ENCODE measurements around the gene PRR20C.
"Not testable (repeated sequence)": the region's sequence is repeated elsewhere in the genome, so short reads cannot be mapped to it uniquely, and the experiment has no call there.

Gene PRR20C

DNA sequence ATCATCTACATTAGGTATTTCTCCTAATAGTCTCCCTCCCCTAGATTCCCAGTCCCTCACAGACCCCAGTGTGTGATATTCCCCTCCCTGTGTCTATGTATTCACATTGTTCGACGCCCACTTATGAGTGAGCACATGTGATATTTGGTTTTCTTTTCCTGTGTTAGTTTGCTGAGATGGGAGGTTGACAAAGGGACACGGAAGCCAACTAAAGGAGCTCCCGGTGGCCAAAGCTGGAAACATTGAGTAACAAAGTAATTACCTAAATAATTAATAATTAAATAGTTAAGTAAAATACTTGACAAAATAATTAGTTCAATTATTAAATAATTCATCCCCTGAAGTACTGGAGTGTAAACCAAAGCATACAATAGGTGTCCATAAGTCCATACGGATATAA, 14.9 kb upstream of the PRR20C start:
- ATAC-seq = no peak
- TF ChIP-seq, protein P1, sequence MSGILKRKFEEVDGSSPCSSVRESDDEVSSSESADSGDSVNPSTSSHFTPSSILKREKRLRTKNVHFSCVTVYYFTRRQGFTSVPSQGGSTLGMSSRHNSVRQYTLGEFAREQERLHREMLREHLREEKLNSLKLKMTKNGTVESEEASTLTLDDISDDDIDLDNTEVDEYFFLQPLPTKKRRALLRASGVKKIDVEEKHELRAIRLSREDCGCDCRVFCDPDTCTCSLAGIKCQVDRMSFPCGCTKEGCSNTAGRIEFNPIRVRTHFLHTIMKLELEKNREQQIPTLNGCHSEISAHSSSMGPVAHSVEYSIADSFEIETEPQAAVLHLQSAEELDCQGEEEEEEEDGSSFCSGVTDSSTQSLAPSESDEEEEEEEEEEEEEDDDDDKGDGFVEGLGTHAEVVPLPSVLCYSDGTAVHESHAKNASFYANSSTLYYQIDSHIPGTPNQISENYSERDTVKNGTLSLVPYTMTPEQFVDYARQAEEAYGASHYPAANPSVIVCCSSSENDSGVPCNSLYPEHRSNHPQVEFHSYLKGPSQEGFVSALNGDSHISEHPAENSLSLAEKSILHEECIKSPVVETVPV (CRISPR knock-in tag; IDR thresholded peaks at IDR 0.05) = no peak

- not testable (repeated sequence) for ATAC-seq
Observed at GRCh38 chr13:57139781-57140180, 14.1 kb upstream of the PRR20C start.

DNA sequence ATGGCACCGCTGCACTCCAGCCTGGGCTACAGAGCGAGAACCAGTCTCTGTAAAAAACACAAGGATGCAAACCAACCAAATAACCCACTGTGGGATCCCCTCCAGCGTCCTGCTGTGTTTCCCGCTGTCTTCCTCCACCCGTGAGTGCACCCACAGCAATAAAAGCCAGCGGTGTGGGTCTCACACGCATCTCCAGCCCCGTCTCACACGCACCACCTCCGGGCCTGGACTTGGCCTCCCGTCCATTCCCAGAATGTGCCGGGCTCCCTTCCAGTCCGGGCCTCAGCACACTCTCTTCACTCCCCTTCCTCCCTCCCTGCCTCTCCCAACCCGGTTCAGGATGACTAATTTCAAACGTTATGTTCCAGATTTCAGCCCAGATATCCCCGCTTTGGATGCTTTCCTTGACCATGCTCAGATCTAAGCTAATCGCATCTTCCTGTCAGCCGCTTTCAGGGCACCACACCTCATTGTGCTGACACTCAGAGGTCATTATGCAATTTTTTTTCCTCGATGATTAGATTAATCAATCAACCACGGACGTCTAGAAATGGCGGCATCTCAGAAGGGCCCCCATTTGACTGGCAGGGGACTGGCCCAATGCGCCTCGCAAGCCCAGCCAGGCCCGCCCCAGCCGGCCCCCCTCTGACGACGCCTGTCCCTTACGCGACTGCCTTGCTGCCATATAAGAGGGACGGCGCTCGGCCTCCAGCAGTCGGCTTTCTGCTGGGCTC, 13.5 kb upstream of the PRR20C start, which contains the start of gene PRR20A:
Gene PRR20A, plus strand, starts transcription at position 684 of the 734 bp plus-strand sequence. CDS start 387 bp downstream, outside the sequence.
- ATAC-seq = not testable (repeated sequence)

DNA sequence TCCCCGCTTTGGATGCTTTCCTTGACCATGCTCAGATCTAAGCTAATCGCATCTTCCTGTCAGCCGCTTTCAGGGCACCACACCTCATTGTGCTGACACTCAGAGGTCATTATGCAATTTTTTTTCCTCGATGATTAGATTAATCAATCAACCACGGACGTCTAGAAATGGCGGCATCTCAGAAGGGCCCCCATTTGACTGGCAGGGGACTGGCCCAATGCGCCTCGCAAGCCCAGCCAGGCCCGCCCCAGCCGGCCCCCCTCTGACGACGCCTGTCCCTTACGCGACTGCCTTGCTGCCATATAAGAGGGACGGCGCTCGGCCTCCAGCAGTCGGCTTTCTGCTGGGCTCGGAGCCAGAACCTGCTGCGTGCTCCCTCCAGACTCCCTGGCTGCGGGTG, 6.7 kb upstream of the PRR20C start, which contains the start of gene PRR20B:
Gene PRR20B, plus strand, starts transcription at position 301 of the 400 bp plus-strand sequence. CDS start 387 bp downstream, outside the sequence.
- not testable (repeated sequence) for ATAC-seq

GRCh38 chr13:57148106-57148505, 5.8 kb upstream of the PRR20C start:
- ATAC-seq = not testable (repeated sequence)

DNA sequence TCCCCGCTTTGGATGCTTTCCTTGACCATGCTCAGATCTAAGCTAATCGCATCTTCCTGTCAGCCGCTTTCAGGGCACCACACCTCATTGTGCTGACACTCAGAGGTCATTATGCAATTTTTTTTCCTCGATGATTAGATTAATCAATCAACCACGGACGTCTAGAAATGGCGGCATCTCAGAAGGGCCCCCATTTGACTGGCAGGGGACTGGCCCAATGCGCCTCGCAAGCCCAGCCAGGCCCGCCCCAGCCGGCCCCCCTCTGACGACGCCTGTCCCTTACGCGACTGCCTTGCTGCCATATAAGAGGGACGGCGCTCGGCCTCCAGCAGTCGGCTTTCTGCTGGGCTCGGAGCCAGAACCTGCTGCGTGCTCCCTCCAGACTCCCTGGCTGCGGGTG, 6.5 kb downstream of the PRR20C start, which contains the start of gene PRR20D:
Gene PRR20D, plus strand, starts transcription at position 301 of the 400 bp plus-strand sequence. CDS start 387 bp downstream, outside the sequence.
- ATAC-seq = not testable (repeated sequence)

- ATAC-seq = not testable (repeated sequence)
Observed at GRCh38 chr13:57166897-57167296, 13.0 kb downstream of the PRR20C start, which contains the start of gene PRR20E. Gene PRR20E, plus strand, starts transcription at chr13:57167197. Its CDS starts 387 bp downstream, at chr13:57167584.

DNA sequence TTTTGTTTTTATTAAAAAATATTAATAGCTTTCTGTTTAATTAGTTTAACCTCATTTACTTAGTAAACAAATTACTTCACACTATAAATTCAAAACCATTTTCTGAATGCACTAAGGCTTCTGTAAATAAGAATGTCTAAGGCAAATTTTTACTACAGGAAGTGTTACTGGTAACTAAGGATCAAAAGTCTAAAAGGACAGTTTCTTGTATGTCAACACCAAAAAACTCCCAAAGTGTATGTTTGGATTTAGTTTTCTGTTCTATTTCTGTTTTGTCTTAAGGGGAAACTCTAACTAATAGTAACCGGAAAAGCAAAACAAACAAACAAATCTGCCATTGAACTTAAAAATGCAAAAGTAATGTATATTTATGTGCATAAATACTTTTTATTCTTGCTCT, 37.8 kb downstream of the PRR20C start:
- TF ChIP-seq TOX (CRISPR knock-in tag; IDR thresholded peaks at IDR 0.05; ENCODE audit: borderline replicate concordance) (no peak), PPARA (CRISPR knock-in tag; IDR thresholded peaks at IDR 0.05; ENCODE audit: borderline replicate concordance) (no peak), ZC3H10 (CRISPR knock-in tag; IDR thresholded peaks at IDR 0.05) (no peak), ISL1 (CRISPR knock-in tag; IDR thresholded peaks at IDR 0.05) (no peak), OSR1 (CRISPR knock-in tag; IDR thresholded peaks at IDR 0.05) (no peak), POU6F1 (CRISPR knock-in tag; IDR thresholded peaks at IDR 0.05; ENCODE audit: borderline replicate concordance, low read depth) (no peak), CSDC2 (CRISPR knock-in tag; IDR thresholded peaks at IDR 0.05) (no peak), ESRRG (CRISPR knock-in tag; IDR thresholded peaks at IDR 0.05) (no peak), ZNF70 (CRISPR knock-in tag; IDR thresholded peaks at IDR 0.05) (no peak), CREB5 (CRISPR knock-in tag; IDR thresholded peaks at IDR 0.05; ENCODE audit: low read depth) (no peak), PATZ1 (CRISPR knock-in tag; IDR thresholded peaks at IDR 0.05; ENCODE audit: borderline replicate concordance) (no peak), TCF4 (CRISPR knock-in tag; IDR thresholded peaks at IDR 0.05; ENCODE audit: borderline replicate concordance) (no peak), ZNF8 (CRISPR knock-in tag; IDR thresholded peaks at IDR 0.05) (no peak)
- TF ChIP-seq, protein P1 (CRISPR knock-in tag; IDR thresholded peaks at IDR 0.05) = no peak
- ATAC-seq = no peak
